GM12878 (cell line): ENCODE measurements around the gene DRAXIN. TPM values are rescaled to one million over a fixed set of nuclear protein-coding genes. Genes with fewer than 3 reads are reported as not detected.

Source experiments
- ATAC-seq: fragments of 200-7000 bp; cut with Tn5 transposase; 3 replicates; pipeline ENCODE4 v1.9.1; 2020; ENCODE audit warnings: mild to moderate bottlenecking, moderate library complexity
- BruUV-seq: library from RNA; stranded (reverse); fragments of 400-500 nt; replicated peaks from 2 replicates; lab custom pipeline; 2021; lab: Mats Ljungman, UMichigan
- CTCF ChIA-PET: fragments of 300-600 bp; sonication (Branson Sonifier 250); formaldehyde crosslinking; extraction: SDS; loops from one replicate; lab custom pipeline; 2021; ENCODE audit warnings: inconsistent platforms; lab: Yijun Ruan, JAX
- POLR2A ChIA-PET: fragments of 350-600 bp; formaldehyde crosslinking; extraction: SDS; loops from one replicate; lab custom pipeline; 2021; ENCODE audit warnings: inconsistent platforms; lab: Charles Lee
- RAD21 ChIA-PET: fragments of 300-600 bp; sonication (Branson Sonifier 250); formaldehyde crosslinking; loops from one replicate; lab custom pipeline; 2023; ENCODE audit warnings: antibody characterized with exemption; ENCODE audit not compliant: unreplicated experiment; lab: Charles Lee
- SMC1A ChIA-PET: fragments of 300-600 bp; sonication (Branson Sonifier 250); formaldehyde crosslinking; loops from one replicate; lab custom pipeline; 2023; ENCODE audit not compliant: unreplicated experiment, uncharacterized antibody; lab: Charles Lee
- DNase-seq: peaks from one replicate; pipeline ENCODE4 v3.0.0-alpha.2; 2011; ENCODE audit warnings: low read depth, low spot score
- FAIRE-seq: peaks from 3 replicates; lab custom pipeline; 2011; peaks lifted over from hg19 to GRCh38; lab: Jason Lieb, UNC
- H2AFZ ChIP-seq: 2 replicates; pipeline ENCODE4 v1.6.0; 2011; ENCODE audit warnings: low read depth, low read length, control low read depth; ENCODE audit not compliant: control insufficient read depth
- H3K27ac ChIP-seq: 2 replicates; pipeline ENCODE4 v1.5.1; 2011; ENCODE audit warnings: control low read depth; ENCODE audit not compliant: control insufficient read depth, insufficient read depth
- H3K27me3 ChIP-seq, 2 experiments: replicated peaks in 1 of 2; 2 replicates each; pipeline versions ENCODE4 v1.6.0 to v1.6.1; 2011; ENCODE audit warnings: low read length in 1 of 2; ENCODE audit not compliant: control insufficient read depth in 2 of 2, insufficient read depth in 2 of 2
- H3K36me3 ChIP-seq, 2 experiments: 2 replicates each; pipeline ENCODE4 v1.5.1; 2011; ENCODE audit warnings: low read length in 1 of 2; ENCODE audit not compliant: control insufficient read depth in 2 of 2, insufficient read depth in 2 of 2
- H3K4me1 ChIP-seq: 2 replicates; pipeline ENCODE4 v1.6.1; 2011; ENCODE audit warnings: mild to moderate bottlenecking, low read length, moderate library complexity, mixed read lengths; ENCODE audit not compliant: control insufficient read depth, insufficient read depth
- H3K4me2 ChIP-seq: 2 replicates; pipeline ENCODE4 v1.6.0; 2011; ENCODE audit warnings: control low read depth; ENCODE audit not compliant: control insufficient read depth, insufficient read depth
- H3K4me3 ChIP-seq: fragments of 200-600 bp; sonication (generic); 2 replicates; pipeline ENCODE4 v1.5.1; 2016
- H3K79me2 ChIP-seq: 2 replicates; pipeline ENCODE4 v1.6.0; 2011; ENCODE audit warnings: low read length; ENCODE audit not compliant: control insufficient read depth, insufficient read depth
- H3K9ac ChIP-seq: 2 replicates; pipeline ENCODE4 v1.8.0; 2011; ENCODE audit warnings: low read length, control low read depth, mixed read lengths; ENCODE audit not compliant: control insufficient read depth, insufficient read depth
- H3K9me3 ChIP-seq: replicated peaks from 3 replicates; pipeline ENCODE4 v1.5.1; 2011; ENCODE audit warnings: mild to moderate bottlenecking, low read length; ENCODE audit not compliant: control insufficient read depth, insufficient read depth
- H4K20me1 ChIP-seq: 2 replicates; pipeline ENCODE4 v1.6.0; 2011; ENCODE audit not compliant: control insufficient read depth, insufficient read depth
- BCL3 ChIP-seq: IDR thresholded peaks from 2 replicates; pipeline ENCODE4 v1.6.1; 2011; ENCODE audit warnings: borderline replicate concordance, low read depth, mild to moderate bottlenecking, moderate library complexity, low read length; ENCODE audit not compliant: insufficient read depth, poor library complexity, severe bottlenecking
- EED ChIP-seq: sonication (generic); IDR thresholded peaks from 2 replicates; pipeline ENCODE4 v1.6.1; 2016; ENCODE audit warnings: antibody characterized with exemption, low read depth
- KAT2A ChIP-seq: conservative IDR thresholded peaks from 2 replicates; pipeline ENCODE4 v1.6.1; 2011; ENCODE audit warnings: low read depth, low read length; ENCODE audit not compliant: control insufficient read depth
- MYC ChIP-seq: IDR thresholded peaks from 2 replicates; pipeline ENCODE4 v1.6.1; 2011; ENCODE audit warnings: mild to moderate bottlenecking, low read length, moderate library complexity, inconsistent platforms; ENCODE audit not compliant: insufficient read depth, insufficient replicate concordance, insufficient read length, severe bottlenecking
- NBN ChIP-seq: fragments of 450-650 bp; IDR thresholded peaks from 2 replicates; pipeline ENCODE4 v1.6.1; 2016
- RFX5 ChIP-seq: IDR thresholded peaks from 2 replicates; pipeline ENCODE4 v1.6.1; 2011; ENCODE audit warnings: low read depth, low read length, improper control_type of control experiment
- SUZ12 ChIP-seq: fragments of 200-600 bp; sonication (generic); IDR thresholded peaks from one replicate; pipeline ENCODE4 v1.6.1; 2018; ENCODE audit warnings: antibody characterized with exemption, mild to moderate bottlenecking; ENCODE audit not compliant: unreplicated experiment
- ZNF207 ChIP-seq: fragments of 450-650 bp; IDR thresholded peaks from 2 replicates; pipeline ENCODE4 v1.6.1; 2014; ENCODE audit warnings: antibody characterized with exemption, mild to moderate bottlenecking, borderline replicate concordance
- WGBS: methylation state at CpG from one replicate; pipeline ENCODE4 v1.1.6; 2016; ENCODE audit warnings: low lambda C conversion rate; ENCODE audit not compliant: insufficient replicate concordance, insufficient coverage; ENCODE audit errors: missing lambda C conversion rate; 5-methylcytosine and 5-hydroxymethylcytosine counted together
- in situ Hi-C: fragments of 300-500 bp; cut with MboI; formaldehyde crosslinking; loops from 9 replicates; pipeline ENCODE4 v1.14.3; 2018; ENCODE audit warnings: mixed read lengths
- intact Hi-C: fragments of 100-400 bp; cut with micrococcal nuclease; formaldehyde crosslinking; loops from one replicate; pipeline ENCODE4 v1.14.2; 2022; ENCODE audit not compliant: unreplicated experiment
- polyA plus RNA-seq, 11 experiments: library from polyadenylated mRNA; depleted of rRNA in 4 of 11; unstranded in 6 of 11; stranded (reverse) in 5 of 11; fragments of >200 nt; fragmentation: Nextera tagmentation in 4 of 11; fragmentation: Illumina TruSeq in 1 of 11; extraction: Ambion mirVana in 4 of 11; extraction: Trizol in 1 of 11; gene quantifications; 1 replicate in 1 of 11; 2 replicates in 10 of 11; pipeline versions ENCODE4 v1.2.1 to v1.2.3, GENCODE V29; 2011 to 2016; ENCODE audit warnings: inconsistent platforms in 2 of 11, missing spikeins in 2 of 11, low read depth in 1 of 11
- total RNA-seq, 4 experiments: library from RNA; depleted of rRNA in 3 of 4; stranded (reverse); fragments of >200 nt in 3 of 4; fragmentation: Illumina TruSeq in 1 of 4; extraction: Trizol in 1 of 4; gene quantifications; 2 replicates each; pipeline versions ENCODE4 v1.2.1 to v1.2.3, GENCODE V29; 2013 to 2021
- TF ChIP-seq, protein P1 (sequence below): fragments of 450-650 bp; IDR thresholded peaks from 2 replicates; pipeline ENCODE4 v1.6.1; 2018; ENCODE audit warnings: borderline replicate concordance, mild to moderate bottlenecking; ENCODE audit not compliant: partially characterized antibody
- TF ChIP-seq, protein P2 (sequence below): fragments of 450-650 bp; IDR thresholded peaks from 2 replicates; pipeline ENCODE4 v1.6.1; 2017; ENCODE audit warnings: low read depth, mild to moderate bottlenecking, moderate library complexity
- TF ChIP-seq, protein P3 (sequence below): fragments of 450-650 bp; formaldehyde crosslinking; IDR thresholded peaks from 2 replicates; pipeline ENCODE4 v1.5.0; 2022; ENCODE audit warnings: mild to moderate bottlenecking, missing genetic modification characterization

DRAXIN gene
- total and polyA plus RNA-seq, 10 of the 15 experiments (the other 5 are each of a cell fraction or from before 2014, with no cell fraction given) = 0.01 to 0.05 (median 0.03) TPM; not detected in 3

GRCh38 chr1:11735531-11735853 is 44.0 kb downstream of the DRAXIN start:
- no peaks in the 10 kb centered on the region for H4K20me1 ChIP-seq
- WGBS = 72% methylated on average over 4 of the region's 4 CpGs
- peak overlapping the region; percentile 0; the same call in 1 of the 2 replicates for H3K4me2 ChIP-seq
- FAIRE-seq = no peak
- H3K4me3 ChIP-seq = no peak overlapping the region
- no peak overlapping the region for H3K9ac ChIP-seq
- H3K4me1 ChIP-seq = peaks cover 5% of the 10 kb centered on the region
- H3K27ac ChIP-seq = no peak overlapping the region
- SMC1A ChIA-PET = interaction anchor here (0.9 to 1.2 kb wide), 2 partner anchors 71 to 85 kb away, joined by 3 to 4 read pairs; partner anchors contain the start of gene FBXO6
- RAD21 ChIA-PET = interaction anchor here (0.8 to 1.2 kb wide), 3 partner anchors 85 to 460 kb away, joined by 3 to 5 read pairs (median 3); no protein-coding TSS in a partner anchor
- no peak for ATAC-seq
- CTCF ChIA-PET = interaction anchor here (0.6 to 3.3 kb wide), 9 partner anchors 16 to 1226 kb away, joined by 3 to 17 read pairs (median 4); partner anchors contain the start of gene FBXO6
- H2AFZ ChIP-seq = no peak overlapping the region; the same call in 1 of the 2 replicates
- H3K79me2 ChIP-seq = no peaks in the 10 kb centered on the region
- no peaks in the 10 kb centered on the region for H3K27me3 ChIP-seq
- BruUV-seq = no TSS peak
- TF ChIP-seq BCL3 (no peak), NBN (no peak), EED (no peak), SUZ12 (no peak), MYC (no peak), ZNF207 (no peak), RFX5 (no peak), KAT2A (no peak)
- TF ChIP-seq, protein P1, sequence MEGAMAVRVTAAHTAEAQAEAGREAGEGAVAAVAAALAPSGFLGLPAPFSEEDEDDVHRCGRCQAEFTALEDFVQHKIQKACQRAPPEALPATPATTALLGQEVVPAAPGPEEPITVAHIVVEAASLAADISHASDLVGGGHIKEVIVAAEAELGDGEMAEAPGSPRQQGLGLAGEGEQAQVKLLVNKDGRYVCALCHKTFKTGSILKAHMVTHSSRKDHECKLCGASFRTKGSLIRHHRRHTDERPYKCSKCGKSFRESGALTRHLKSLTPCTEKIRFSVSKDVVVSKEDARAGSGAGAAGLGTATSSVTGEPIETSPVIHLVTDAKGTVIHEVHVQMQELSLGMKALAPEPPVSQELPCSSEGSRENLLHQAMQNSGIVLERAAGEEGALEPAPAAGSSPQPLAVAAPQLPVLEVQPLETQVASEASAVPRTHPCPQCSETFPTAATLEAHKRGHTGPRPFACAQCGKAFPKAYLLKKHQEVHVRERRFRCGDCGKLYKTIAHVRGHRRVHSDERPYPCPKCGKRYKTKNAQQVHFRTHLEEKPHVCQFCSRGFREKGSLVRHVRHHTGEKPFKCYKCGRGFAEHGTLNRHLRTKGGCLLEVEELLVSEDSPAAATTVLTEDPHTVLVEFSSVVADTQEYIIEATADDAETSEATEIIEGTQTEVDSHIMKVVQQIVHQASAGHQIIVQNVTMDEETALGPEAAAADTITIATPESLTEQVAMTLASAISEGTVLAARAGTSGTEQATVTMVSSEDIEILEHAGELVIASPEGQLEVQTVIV = no peak
- TF ChIP-seq, protein P2, sequence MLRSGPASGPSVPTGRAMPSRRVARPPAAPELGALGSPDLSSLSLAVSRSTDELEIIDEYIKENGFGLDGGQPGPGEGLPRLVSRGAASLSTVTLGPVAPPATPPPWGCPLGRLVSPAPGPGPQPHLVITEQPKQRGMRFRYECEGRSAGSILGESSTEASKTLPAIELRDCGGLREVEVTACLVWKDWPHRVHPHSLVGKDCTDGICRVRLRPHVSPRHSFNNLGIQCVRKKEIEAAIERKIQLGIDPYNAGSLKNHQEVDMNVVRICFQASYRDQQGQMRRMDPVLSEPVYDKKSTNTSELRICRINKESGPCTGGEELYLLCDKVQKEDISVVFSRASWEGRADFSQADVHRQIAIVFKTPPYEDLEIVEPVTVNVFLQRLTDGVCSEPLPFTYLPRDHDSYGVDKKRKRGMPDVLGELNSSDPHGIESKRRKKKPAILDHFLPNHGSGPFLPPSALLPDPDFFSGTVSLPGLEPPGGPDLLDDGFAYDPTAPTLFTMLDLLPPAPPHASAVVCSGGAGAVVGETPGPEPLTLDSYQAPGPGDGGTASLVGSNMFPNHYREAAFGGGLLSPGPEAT = no peak
- TF ChIP-seq, protein P3, sequence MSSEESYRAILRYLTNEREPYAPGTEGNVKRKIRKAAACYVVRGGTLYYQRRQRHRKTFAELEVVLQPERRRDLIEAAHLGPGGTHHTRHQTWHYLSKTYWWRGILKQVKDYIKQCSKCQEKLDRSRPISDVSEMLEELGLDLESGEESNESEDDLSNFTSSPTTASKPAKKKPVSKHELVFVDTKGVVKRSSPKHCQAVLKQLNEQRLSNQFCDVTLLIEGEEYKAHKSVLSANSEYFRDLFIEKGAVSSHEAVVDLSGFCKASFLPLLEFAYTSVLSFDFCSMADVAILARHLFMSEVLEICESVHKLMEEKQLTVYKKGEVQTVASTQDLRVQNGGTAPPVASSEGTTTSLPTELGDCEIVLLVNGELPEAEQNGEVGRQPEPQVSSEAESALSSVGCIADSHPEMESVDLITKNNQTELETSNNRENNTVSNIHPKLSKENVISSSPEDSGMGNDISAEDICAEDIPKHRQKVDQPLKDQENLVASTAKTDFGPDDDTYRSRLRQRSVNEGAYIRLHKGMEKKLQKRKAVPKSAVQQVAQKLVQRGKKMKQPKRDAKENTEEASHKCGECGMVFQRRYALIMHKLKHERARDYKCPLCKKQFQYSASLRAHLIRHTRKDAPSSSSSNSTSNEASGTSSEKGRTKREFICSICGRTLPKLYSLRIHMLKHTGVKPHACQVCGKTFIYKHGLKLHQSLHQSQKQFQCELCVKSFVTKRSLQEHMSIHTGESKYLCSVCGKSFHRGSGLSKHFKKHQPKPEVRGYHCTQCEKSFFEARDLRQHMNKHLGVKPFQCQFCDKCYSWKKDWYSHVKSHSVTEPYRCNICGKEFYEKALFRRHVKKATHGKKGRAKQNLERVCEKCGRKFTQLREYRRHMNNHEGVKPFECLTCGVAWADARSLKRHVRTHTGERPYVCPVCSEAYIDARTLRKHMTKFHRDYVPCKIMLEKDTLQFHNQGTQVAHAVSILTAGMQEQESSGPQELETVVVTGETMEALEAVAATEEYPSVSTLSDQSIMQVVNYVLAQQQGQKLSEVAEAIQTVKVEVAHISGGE (CRISPR knock-in tag) = no peak
- in situ Hi-C loops = no loop called here
- POLR2A ChIA-PET = interaction anchor here (0.6 kb wide), 1 partner anchor 80 kb away, joined by 4 read pairs; no protein-coding TSS in a partner anchor
- H3K36me3 ChIP-seq = no peaks in the 10 kb centered on the region
- DNase-seq = no peak
- intact Hi-C loops = no loop called here
- H3K9me3 ChIP-seq = no peaks in the 10 kb centered on the region
